ENCODE results near the gene SEMG2.

The SEMG2 gene, protein sequence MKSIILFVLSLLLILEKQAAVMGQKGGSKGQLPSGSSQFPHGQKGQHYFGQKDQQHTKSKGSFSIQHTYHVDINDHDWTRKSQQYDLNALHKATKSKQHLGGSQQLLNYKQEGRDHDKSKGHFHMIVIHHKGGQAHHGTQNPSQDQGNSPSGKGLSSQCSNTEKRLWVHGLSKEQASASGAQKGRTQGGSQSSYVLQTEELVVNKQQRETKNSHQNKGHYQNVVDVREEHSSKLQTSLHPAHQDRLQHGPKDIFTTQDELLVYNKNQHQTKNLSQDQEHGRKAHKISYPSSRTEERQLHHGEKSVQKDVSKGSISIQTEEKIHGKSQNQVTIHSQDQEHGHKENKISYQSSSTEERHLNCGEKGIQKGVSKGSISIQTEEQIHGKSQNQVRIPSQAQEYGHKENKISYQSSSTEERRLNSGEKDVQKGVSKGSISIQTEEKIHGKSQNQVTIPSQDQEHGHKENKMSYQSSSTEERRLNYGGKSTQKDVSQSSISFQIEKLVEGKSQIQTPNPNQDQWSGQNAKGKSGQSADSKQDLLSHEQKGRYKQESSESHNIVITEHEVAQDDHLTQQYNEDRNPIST

DNA sequence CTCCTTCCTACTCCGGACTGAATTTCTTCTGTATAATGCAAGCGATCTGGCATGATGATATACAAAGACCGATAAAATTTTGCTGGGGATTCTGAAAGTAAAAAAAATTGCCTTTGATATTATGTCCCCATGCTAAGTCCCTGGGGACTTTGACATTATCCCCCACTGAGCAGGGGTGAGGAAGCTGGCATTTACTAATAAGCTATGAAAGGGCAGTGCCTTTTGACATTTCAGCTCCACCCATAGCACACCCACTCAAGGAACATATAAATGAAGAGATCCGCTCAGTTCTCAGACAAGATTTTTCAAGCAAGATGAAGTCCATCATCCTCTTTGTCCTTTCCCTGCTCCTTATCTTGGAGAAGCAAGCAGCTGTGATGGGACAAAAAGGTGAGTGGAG, at the start of gene SEMG2:
Gene SEMG2 (plus strand): TSS at position 298 of the 400 bp plus-strand sequence. CDS start 17 bp downstream, at position 315.
- no peak for DNase-seq

DNA sequence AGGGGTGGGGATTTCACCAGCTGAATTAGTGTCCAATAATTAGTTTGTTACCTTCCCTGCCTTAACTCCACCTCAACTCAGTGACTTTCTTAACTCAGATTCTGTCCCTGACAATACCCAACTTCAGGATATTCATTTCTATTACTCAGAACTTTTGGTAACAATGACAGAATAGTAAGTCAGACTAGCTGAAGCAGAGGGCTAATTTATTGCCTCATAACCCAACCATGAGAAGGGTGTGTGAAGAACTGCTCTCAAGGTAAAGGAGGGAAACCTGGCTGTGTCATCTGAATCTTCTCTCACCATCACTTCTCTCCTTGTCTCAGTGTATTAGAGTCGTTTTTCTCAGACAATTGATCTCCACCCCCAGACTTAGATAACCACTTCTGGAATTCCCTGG, 47.7 kb upstream of the SEMG2 start:
- DNase-seq: no peak

GRCh38 chr20:45174434-45175364, 46.5 kb upstream of the SEMG2 start, which contains the start of gene PI3:
Gene PI3 (plus strand): TSS chr20:45174902. CDS start chr20:45174923, 21 bp downstream.
- no peak for DNase-seq

GRCh38 chr20:45176526-45177267, 44.5 kb upstream of the SEMG2 start:
- DNase-seq: no peak

- no peak for DNase-seq
Observed at GRCh38 chr20:45179166-45179565, 42.0 kb upstream of the SEMG2 start.

DNA sequence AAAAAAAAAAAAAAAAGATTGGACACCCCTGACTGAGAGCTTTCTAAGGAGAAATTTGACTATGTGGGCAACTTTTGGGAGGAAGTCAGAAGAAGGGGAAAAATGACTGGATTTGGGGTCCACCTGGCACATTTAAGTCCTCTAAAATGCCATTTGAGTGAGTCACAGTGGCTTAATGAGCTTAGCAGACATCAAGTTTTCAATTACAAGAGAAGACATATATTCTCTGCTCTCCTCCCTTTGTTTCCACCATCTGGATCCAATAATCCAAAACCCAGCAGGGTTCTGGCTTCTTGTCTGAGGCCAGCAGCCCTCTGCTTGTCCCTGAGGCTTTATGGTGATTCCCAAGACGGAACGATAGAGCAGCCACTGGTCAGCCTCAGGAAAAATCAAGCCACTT, 39.5 kb upstream of the SEMG2 start:
- DNase-seq: no peak

GRCh38 chr20:45183084-45183483, 38.1 kb upstream of the SEMG2 start:
- no peak for DNase-seq

DNA sequence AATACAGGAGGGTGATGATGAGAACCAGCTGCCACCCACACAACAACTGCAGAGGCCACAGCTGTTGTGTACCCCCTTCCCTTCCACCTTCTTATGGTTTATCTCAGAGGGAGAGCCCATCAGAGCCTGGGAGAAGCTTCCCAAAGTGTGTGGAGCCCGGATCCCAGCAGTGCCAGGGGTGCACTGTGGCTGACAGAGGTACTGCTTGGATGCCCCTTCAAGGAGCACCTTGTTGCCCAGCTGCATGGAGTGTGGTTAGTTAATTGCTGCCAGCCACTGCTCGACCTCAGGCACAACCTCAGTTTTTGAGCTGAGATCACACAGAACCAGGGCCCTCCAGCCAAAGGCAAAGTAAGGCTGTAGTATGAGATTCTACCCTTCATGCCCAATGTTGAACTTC, 33.5 kb upstream of the SEMG2 start:
- no peak for DNase-seq

GRCh38 chr20:45189067-45189609, 32.0 kb upstream of the SEMG2 start:
- no peak for DNase-seq

GRCh38 chr20:45189861-45190260, 31.3 kb upstream of the SEMG2 start:
- DNase-seq: no peak

DNA sequence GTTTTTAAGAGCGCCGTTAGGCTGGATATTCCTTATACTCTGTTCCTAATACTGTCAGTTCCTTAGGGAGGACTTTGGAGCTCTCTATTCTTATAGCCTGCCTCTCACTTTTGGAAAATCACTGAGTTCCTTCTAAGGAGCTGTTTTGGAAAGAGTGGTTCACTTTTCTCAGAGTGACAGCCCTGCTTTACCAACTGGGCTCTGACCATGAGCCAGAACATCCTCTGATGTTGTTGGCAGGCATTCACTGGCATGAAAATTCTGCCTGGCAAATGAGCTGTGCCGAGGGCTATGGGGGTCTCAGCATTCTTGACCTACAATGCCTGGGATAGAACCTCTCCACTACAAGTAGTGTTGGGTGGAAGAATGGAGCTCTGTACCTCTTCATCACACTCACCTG, 29.2 kb upstream of the SEMG2 start:
- DNase-seq: no peak

DNA sequence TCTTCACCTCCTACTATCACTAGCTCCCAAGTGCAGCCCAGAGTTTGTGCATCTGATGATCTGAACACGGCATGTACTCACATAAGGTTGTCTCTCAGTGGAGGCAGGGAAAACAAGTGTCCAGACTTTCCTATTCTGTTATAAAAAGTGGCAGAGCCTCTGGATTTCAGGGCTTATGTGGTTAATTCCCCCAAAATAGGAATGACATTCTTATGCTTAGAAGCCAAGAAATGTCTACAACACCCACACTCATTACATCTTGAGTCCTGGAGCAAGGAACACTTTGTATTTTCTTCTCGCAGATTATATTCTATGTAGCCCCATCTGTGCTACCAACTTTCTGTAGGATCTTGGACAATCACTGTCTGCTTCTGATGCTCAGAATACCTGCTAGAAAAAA, 27.8 kb upstream of the SEMG2 start:
- DNase-seq: no peak

DNA sequence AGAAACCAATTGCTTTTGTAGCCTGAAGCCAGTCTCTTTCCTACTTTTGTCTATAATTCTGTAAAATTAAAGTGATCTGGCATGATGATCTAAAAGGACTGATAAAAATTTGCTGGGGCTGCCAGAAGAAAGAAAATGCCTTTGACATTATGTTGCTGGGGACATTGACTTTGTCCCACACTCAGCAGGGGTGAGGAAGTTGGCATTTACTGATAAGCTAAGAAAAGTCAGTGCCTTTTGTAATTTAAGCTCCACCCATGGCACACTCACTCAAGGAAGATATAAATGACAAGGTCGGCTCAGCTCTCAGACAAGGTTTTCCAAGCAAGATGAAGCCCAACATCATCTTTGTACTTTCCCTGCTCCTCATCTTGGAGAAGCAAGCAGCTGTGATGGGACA, 14.4 kb upstream of the SEMG2 start, which contains the start of gene SEMG1:
Gene SEMG1 (plus strand): TSS at position 309 of the 400 bp plus-strand sequence. CDS start 21 bp downstream, at position 330.
- DNase-seq: no peak

DNA sequence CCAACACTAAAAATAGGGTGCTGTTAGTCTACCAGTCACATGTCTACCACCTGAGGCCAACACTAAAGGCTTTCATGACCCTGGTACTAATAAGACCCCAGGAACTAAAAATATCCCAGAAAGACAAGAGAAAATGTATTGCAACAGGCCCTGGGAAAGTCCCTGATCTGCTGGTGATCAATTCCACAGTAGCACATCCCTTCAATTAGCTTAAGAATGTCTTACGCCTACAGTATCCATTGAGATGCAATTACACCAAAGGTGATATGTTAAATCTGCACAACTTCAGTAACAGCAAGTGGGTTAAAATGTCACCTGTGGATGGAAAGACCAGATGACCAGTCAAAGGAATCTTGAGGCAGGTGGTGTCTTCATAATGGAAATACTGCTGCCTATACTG, 11.2 kb upstream of the SEMG2 start:
- DNase-seq: no peak

GRCh38 chr20:45211569-45212474, 9.4 kb upstream of the SEMG2 start:
- DNase-seq: no peak

DNA sequence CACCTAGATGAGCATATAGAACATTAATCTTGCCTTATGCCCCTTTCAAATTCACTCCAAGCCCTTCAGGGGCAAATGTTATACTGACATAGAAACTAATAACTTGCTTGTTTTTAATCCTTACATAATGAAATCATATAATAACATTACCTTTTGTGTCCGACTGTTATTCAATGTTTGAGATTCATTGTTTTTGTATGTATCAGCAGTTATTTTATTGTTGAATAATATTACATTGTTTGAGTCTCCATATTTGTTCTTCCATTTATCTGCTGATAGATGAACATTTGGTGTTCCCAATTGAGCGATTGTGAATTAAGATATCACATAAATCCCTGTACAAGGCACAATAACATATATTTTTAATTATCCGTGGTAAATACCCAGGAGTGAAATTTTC, 8.3 kb upstream of the SEMG2 start:
- DNase-seq: no peak

DNA sequence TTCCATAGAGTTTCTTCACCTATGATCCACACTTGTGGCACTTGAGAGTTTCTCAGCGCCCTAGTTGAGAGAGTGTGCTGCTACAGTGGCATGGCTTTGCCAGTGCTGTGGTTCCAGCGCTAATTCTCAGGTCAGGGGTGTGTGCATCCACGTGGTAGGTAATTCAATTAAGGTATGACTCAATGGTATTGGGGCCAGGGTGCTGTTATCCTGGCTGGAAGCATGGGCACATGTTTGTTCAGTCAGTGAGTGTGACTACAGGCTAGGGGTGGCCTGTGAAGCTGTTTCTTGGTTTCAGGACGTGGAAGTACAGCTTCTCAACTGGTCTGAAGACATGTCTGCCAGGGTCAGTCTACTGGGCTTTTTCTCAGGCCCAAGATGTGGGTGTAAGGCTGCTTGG, 3.0 kb upstream of the SEMG2 start:
- no peak for DNase-seq

DNA sequence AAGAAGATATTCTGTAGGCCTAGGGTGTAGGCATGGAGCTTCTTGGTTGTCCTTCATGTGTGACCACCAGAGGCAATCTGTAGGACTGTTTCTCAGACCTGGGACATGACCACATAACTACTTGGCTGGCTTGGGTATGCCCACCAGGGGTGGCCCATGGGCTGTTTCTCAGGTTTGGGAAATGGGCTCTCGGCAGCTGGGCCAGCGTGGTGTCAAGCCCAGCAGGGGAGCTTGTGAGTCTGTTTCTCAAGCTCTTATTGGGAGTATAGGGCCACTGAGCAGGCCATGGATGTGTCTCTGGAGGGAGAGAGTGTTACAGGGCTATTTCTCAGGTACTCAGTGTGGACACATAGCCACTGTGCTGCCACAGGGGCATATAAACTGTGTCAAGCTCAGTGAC, 2.5 kb upstream of the SEMG2 start:
- DNase-seq: no peak

DNA sequence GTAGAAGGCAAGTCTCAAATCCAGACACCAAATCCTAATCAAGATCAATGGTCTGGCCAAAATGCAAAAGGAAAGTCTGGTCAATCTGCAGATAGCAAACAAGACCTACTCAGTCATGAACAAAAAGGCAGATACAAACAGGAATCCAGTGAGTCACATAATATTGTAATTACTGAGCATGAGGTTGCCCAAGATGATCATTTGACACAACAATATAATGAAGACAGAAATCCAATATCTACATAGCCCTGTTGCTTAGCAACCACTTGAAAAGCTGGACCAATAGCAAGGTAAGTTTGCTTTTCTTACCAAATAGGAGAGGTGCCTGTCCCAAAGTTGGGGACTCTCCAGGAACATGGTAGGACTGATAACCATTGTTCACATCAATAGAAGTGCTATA, 2.0 kb downstream of the SEMG2 start:
- no peak for DNase-seq

DNA sequence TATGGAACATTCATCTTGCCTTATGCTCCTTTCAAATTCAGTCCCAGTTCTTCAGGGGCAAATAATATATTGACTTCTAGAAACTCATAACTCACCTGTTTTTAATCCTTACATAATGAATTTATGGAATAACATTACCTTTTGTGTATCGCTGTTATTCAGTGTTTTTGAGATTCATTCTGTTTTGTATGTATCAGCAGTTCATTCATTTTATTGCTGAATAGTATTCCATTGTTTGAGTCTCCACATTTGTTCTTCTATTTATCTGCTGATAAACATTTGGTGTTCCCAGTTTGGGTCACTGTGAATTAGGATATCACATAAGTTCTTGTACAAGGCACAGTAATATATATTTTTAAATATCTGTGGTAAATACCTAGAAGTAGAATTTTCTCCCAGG, 5.1 kb downstream of the SEMG2 start:
- DNase-seq: no peak

Measured in CD4-positive, alpha-beta T cell treated with Interleukin-17A for 4 hours (primary cell).